ENCODE results near the gene MLIP. TPM values are rescaled to one million over a fixed set of nuclear protein-coding genes. Genes with fewer than 3 reads are reported as not detected.

MLIP gene
- total RNA-seq, 1 donor from 2014 or later, result not detected

DNA sequence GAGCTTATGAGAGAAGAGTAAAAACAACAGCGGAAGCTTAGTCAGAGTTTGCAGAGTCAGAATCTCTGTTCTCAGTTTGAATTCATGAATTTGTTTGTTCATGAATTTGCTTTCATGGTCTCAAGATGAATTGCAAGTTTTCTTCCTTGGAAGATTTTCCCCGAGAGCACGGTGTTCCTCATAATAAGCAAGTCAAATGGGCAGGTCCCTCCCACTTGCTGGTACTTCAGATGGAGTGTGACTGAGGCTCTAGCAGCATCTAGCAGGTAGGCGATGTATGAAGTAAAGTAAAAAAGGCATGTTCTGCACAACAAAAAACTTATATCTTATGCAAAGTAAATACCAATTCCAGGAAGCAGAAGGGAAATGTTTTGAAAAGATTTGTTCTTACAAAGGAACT is 15.5 kb upstream of the MLIP start:
- intact Hi-C loops (cut with micrococcal nuclease), result no loop called here

DNA sequence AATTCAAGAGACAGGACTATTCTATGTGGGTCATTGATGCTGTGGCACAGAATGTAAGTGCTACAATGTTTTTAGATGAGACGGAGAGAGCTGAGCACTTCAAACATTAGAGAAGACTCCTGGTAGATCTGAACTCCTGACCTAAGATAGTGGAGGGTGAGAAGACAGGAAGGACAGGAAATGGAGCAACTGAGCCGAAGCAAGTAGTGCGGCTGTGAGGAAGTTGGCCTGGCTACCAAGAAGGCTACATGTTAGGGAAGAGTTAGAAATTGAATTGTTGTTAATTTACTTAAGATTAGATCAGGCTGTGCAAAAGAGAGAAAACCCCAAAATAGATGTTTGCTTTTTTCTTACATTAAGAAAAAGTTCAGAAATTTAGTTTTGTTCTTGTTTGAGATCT is 14.4 kb upstream of the MLIP start:
- intact Hi-C loops (cut with micrococcal nuclease), result no loop called here

DNA sequence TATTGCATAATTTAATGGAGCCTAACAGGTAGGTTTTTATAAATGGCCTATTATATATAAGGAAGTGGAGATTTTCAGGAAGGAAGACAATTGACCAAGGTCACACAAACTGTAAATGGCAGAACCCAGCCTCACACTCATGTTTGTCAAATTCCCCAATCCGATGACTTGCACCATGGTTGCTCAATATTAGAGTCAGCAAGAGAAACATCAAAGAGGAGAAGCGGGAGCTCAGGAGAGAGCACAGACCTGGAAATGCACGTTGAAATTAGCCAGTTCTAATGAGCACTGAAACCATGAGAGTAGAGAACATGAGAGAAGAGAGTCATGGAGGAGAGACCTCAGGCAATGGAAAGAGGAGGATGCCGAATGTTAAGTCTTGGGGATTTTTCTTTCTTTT is 13.5 kb upstream of the MLIP start:
- intact Hi-C loops (cut with micrococcal nuclease), result no loop called here

DNA sequence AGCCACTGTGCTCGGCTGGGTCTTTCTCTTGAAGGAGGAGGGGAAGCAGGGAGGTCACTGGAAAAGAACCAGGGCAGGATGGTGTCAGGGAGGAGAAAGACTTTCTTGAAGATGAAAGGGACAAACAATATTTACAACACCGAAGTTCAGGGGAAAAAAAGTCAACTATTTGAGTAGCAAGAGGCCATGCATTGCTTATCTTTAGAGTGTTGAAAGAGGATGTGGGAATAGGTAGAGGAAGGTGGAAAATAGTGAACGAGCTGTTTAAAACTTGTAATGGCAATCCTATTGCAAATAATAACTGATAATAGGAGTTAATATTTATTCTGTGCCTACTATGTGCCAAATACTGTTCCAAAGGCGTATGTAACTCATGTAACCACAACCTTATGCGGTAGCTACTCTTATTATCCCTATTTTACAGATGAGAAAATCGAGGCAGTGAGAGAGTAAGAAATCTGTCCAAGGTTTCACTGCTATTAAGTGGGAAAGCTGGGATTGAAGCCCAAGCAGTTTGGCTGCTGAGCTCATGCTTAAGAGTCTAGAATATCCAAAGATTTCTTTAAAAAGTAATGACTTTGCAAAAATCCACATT is 12.7 kb upstream of the MLIP start:
- intact Hi-C loops (cut with micrococcal nuclease), result no loop called here

DNA sequence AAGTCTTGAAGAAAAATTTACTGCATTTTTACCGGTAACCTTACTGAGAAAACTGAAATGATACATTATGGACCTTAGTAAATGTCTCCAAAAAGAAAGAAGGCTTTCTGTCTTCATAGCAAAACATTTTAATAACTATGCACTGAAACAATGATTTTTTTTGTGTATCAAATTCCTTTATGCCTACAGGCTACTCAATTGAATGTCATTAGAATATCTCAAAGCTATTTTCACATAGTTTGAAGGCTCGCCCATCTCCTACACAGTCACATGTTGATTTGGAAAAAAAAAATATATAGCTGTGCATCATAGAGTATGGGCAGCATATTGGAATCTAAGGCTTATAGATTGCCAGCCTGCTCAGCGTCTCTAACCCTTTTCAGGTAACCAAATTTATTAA is 12.0 kb upstream of the MLIP start:
- intact Hi-C loops (cut with micrococcal nuclease), result no loop called here

DNA sequence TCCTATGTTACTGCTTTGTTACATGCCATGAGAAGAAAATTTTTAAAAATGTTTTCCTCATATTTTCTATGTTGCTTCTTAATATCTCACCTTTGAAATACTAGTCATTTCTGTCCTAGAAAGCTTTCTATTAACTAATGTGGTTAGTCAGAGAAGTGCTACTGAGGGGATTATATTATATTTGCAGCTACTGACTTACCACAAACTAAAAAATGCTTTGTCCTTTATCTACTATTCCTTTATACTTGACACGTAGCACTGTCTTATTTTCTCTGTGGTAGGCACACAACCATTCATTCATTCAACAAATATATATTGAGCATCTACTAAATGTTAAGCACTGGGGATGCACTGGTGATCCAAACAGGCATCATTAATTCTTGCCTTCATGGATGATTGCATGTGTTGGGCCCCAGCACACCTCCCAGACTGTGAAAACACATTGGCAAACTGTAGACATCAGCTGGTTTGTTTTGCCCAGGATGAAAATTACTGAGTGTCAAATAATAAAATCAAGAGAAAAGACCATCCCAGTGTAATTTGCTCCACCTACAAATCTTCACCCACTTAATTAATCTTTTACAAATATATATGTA is 10.7 kb upstream of the MLIP start:
- intact Hi-C loops (cut with micrococcal nuclease), result no loop called here

DNA sequence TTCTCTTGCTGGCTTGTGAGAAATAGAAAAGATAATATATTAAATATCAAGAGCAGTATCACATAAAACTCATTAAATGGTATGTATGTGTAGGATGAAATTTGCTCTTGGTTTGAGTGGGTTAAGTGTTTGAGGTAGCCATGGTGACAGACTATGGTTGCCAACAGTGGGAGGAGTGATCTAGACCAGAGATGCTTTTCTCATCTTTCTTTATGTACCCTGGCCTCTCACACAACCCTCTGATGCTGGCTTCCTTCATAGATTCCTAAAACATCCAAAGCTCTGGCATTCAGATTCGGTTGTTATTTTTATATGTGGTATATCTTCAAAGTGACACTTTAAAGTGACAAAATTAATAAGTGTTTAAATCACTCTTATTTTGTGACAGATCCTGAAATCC is 9.0 kb upstream of the MLIP start:
- intact Hi-C loops (cut with micrococcal nuclease), result no loop called here

DNA sequence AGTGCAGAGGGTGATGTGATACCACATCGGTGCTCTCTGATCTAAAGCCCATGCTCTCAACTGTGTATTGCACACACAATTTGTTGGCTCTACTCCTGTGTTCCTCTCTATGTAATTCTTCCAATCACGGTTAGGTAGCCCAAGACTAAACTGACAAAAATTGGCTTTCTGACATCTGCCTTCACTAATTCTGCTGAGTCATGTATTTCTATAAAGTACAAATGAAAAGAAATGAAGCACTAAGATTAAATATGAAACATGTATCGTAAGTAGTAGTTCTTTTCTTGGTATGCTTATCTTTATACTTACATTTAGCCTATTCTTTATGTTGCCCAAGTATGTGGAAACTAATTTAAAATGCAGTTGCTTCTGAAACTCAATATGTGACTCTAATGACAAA is 7.7 kb upstream of the MLIP start:
- intact Hi-C loops (cut with micrococcal nuclease), result no loop called here

DNA sequence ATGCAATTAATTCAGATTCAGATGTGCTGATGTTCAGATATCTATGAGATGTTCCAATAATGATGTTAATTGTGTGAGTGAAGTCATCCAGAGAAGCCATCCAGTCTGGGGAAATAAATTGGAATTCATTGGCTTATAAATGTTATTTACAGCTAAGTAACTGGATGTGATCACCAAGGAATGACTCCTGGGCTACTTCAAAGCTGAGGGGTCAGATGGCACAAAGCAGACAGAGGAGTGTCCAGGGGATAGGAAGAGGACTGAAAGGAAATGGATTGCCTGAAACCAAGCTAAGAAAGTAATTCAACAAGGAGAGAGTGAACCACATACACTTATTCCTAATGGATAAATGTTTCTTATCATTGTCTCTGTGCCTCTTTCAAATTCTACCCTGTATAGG is 4.5 kb upstream of the MLIP start:
- intact Hi-C loops (cut with micrococcal nuclease), result no loop called here

DNA sequence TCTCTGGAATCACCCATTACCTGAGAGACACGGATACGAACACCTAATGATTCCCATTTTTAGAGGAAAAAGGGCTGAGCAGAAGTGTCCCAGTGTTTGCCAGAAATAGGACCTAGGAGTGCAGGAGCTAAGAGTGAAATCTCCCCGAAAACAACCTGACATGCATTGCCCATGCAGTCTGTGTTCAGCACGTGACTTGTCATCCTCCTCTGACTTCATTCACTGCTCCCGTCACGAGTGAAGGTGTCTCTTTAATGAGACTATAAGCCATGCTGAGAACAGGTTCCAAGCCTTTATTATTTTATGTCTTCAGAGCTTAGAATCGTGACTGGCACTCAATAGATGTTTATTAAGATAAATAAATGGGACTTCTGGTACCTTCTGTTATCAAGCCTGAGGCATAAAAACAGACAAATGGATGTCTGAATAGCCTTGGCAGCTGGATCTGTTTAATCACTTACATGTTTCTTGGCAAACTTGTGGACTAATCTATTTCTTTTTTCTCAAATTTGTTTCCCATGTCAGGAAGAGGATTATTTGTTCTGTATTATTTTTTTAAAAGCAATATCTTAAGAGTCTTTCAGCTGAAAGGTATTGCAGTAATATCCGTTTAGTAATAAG is 3.7 kb upstream of the MLIP start:
- intact Hi-C loops (cut with micrococcal nuclease), result no loop called here

DNA sequence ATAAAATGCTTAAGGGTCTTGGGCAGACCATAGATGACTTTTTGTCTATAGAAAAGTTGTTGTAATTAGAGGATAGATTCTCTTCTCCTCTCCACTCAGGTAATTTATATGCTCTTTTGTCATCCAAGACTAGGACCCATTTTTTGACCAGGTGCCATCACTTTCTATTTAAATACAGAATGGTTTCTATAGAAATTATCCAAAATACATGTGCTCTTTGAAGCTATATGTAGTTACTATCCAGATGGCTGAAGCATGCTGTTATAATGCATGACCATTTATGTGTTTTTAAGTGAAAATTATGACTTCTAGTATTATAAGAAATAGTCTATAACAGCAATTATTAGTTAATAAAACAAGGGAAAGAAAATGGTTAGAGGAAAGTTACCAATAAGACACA is 3.0 kb upstream of the MLIP start:
- intact Hi-C loops (cut with micrococcal nuclease), result no loop called here

DNA sequence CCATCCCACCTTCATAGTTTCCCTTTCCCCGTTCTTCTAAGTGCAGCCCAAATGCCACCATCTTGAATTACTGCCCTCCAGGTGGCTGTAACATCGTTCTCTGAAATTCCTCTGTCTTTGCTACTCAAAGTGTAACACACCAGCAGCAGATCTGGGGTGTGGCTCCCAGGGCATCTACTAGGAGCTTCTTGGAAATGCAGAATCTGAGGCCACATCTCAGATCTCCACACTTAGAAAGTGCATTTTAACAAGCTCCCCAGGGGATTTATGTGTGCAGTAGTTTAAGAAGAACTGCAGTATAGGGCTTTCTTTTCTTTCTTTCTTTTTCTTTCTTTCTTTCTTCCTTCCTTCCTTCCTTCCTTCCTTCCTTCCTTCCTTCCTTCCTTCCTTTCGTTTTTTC is 1.7 kb upstream of the MLIP start:
- intact Hi-C loops (cut with micrococcal nuclease), result no loop called here

DNA sequence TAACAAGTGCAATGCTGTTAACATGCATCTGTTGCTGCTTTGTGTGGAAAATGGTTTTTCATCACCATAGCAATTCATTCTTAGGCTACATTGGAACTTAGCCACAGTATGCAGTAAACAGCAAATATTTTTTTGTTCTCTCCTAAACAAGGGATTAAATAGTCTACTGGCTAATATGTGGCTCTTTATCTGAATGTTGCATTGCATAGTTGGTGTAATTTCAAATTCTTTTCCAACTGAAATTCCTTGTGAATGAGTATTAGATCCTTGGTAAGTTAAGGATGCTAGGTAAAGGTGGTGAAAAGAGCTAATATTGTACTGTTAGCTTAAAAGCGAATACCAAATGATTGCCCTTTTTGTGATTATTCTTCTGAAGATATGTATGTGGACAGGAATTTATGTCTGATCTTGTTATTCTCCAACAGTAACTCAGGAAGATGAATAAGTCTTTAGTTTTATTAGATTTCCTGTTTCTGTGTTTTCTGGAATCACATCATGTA is 958 bp downstream of the MLIP start:
- intact Hi-C loops (cut with micrococcal nuclease), result no loop called here

DNA sequence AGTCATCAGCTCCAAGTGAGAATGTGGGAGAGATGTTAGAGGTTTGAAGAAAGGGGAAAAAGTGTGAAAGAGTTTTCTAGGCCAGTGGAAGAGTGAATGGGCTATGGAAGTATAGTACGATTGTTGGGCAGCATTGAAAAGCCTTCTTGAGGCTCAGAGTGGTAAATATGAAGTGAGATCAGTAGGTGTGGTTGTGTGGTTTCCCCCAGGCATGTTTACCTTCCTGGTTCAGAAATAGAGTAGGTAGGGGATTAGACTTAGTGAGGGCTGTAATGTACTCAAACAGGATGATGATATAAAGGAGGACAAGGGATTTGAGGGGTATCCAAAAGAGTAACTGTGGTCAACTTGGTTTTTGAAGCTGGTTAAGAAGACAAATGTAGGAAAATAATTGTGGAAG is 3.7 kb downstream of the MLIP start:
- intact Hi-C loops (cut with micrococcal nuclease), result no loop called here

DNA sequence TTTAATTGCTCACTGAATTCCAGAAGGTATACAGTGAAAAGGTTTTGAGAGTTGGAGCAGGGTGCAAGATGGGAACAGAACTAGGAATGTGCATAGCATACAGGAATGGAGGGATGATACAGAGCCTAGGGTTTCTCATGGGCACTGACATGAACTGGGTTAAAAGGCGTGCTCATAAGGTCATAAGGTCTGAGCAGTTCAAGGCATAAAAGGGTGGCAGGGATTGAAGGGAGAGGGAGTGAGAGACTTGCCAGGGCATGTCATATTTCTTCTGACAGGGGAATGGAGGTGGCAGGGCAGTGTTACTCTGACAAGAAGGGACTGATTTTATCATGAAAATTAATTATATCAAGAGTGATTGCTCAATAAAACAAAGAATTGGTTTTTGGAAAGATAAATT is 4.7 kb downstream of the MLIP start:
- intact Hi-C loops (cut with micrococcal nuclease), result no loop called here

DNA sequence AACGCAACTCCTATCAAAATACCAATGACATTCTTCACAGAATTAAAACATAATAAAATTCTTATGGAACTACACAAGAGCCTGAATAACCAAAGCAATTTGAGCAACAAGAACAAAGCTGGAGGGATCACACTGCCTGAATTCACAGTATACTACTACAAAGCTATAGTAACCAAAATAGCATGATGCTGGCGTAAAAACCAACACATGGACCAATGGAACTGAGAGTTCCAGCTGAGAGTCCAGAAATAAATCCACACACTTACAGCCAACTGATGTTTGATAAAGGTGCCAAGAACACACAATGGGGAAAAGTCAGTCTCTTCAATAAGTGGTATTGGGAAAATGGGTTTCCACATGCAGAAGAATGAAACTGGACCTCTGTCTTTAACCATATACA is 6.9 kb downstream of the MLIP start:
- intact Hi-C loops (cut with micrococcal nuclease), result no loop called here

DNA sequence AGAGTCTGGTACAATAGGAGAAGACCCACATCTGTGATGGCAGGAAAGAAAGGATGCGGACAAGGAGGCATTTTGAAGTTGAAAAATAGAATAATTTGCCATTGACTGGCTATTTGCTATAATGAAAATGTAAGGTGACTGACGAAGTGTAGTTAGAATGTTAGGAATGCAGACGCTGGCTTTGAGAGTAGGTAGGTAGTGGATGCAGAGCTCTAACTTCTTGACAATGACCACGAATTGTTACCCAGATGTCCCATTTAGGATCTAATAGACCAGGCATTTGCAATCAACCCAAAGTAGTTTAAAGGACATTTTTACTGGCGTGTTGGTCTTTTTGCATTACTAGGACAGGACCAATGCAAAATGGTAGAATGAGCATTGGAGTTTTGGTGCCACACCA is 14.2 kb downstream of the MLIP start:
- intact Hi-C loops (cut with micrococcal nuclease), result no loop called here

DNA sequence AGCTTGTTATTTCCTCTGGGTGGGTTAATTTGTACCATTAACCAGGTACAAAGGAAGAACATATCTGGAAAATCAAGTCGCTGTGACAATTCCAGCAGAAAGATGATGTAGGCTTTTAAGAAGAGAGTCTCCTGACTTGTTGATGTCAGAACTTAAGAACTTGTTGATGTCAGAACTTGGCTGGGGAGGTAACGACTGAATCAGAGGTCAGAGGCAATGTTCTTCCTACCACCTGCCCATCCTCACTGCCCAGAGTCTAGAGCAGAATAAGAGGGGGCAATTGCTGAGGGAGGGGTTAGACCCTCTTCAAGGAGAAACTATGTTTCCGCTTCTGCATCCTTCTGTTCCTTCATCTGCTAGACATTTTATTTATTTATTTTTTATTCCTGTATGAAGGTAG is 18.9 kb downstream of the MLIP start:
- intact Hi-C loops (cut with micrococcal nuclease), result no loop called here

DNA sequence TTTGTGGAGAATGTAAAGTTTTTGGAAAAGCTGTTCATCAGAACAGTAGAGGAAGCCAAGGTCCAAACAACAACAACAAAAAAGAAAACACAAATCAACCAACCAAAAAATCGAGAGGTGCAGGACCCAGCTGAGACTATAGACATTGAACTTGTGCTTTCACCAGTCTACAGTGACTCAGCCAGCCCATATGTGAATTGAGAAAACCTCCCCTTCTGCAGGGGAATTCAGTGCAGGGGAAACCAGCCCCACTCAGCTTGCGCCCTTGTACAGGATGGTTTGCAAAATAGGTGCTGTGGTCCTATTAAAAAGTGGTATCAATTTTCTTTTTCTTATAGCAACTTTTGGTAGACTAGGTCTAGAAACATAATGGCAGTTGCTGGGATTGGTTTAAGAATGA is 21.3 kb downstream of the MLIP start:
- intact Hi-C loops (cut with micrococcal nuclease), result no loop called here

DNA sequence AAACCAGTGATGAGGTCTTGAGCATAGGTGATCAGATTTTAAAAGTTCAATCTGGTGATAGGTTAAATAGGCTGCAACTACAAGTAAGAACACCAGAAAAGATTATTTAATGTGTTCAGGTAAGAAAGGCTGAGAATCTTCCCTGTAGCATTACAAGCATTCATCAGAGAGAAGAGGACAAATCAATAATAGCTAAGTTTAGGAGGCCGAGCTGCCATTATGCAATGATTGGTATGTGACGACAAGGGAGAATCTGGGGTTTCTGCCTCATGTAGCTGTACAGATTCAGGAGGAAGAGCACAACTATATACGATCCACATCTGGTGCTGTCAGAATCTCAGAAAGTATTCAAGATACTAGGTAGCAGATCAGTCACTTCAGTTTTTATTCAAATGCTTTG is 21.9 kb downstream of the MLIP start:
- intact Hi-C loops (cut with micrococcal nuclease), result no loop called here

DNA sequence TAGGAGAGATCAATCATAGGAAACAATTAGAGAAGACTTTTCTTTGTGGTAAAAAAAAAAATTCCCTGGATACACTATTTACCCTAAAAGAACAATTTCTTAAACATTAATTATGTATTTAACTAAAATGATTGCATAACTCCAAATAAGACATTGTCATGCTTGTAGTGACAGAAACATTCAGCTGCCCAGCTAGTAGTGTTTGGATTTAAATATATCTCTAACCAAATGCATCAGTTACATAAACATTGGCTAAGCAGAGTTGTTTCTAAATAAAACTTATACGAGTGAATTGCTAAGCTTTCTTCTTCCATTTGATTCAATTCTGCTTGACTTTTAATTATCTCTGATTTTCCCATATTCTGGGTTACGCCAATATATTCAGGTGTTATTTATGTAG is 23.7 kb downstream of the MLIP start:
- intact Hi-C loops (cut with micrococcal nuclease), result no loop called here

DNA sequence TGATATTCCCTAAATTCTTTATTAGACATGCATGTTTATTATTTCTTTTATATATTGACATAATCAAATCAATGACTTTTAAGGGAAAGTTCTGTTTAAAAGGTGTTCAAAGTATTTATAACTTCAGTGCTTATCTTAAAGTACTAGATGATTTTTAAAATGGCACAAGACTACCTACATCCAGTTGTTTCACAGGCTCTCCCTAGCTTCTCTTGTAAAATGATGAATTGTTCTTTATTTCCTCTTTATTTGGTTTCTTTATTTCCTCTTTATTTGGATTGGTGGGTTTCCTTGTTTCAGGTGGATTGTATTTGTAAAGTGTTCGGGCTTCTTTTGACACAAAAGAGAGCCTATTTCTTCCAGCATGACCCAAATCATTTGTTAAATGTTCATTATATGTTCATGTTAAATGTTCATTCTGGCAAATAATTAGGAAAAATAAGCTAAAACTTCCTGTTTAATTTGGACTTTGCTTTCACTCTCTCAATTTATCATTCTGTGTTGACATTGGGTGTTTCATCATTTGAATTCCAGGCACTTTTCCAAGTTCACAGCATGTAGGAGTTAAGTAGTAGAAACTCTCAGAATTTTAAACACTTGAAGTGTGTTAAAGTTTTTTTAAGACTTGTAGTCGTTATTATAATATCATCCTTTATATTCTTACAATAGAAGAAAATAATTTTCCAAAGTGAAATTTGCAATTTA is 24.6 kb downstream of the MLIP start:
- intact Hi-C loops (cut with micrococcal nuclease), result no loop called here

DNA sequence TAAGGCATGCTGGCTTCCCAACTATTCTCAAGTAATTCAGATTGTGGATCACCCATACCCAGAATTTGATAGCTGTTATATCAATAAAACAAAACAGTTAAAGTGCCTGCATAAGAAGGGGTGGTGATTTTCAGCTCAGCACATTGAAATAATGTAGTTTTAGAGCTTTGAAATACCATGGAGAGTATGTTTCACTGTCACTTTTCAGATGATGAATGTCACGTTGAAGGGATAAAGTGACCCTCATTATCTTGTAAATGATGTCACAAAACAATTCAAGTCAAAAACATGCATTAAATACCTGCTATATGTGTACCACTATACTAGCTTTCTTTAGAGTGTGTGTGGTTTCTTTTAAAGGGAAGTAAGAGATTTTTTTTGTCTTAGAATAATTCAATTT is 27.6 kb downstream of the MLIP start:
- intact Hi-C loops (cut with micrococcal nuclease), result no loop called here

Measured in T-helper 2 cell treated with Interferon-gamma antibody and Interleukin-4, amounts not matched to agents 100 ng/mL and 5 ng/mL, for 36 hours (primary cell).